WI38 (cell line): ENCODE measurements around the gene PIF1.

Source experiments
- H3K4me3 ChIP-seq: 2 replicates; pipeline ENCODE4 v1.5.1; 2011; ENCODE audit warnings: low read depth, mild to moderate bottlenecking, control low read depth, low read length
- TF ChIP-seq, protein P1 (sequence below): IDR thresholded peaks from 2 replicates; pipeline ENCODE4 v1.5.1; 2012; ENCODE audit warnings: low read depth, mild to moderate bottlenecking, control low read depth, low read length

The PIF1 gene

DNA sequence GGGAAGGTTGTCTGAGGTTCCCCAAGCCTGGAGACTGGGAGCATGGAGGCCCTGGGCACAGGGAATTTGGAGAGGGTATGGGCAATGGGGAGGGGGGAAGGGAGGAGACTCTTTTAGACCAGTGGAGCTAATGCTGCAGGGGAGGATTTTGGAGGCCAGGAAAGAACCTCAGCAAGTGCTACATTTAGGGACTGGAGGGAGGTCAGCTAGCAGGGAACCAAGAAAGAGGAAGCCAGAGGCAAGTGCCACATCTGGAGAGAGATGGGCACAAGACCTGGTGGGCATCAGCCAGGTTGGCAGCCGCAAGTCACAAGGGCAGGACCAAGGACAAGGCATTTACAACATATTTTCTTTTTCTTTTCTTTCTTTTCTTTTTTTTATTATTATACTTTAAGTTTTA lies 37.0 kb upstream of the PIF1 start:
- TF ChIP-seq, protein P1, sequence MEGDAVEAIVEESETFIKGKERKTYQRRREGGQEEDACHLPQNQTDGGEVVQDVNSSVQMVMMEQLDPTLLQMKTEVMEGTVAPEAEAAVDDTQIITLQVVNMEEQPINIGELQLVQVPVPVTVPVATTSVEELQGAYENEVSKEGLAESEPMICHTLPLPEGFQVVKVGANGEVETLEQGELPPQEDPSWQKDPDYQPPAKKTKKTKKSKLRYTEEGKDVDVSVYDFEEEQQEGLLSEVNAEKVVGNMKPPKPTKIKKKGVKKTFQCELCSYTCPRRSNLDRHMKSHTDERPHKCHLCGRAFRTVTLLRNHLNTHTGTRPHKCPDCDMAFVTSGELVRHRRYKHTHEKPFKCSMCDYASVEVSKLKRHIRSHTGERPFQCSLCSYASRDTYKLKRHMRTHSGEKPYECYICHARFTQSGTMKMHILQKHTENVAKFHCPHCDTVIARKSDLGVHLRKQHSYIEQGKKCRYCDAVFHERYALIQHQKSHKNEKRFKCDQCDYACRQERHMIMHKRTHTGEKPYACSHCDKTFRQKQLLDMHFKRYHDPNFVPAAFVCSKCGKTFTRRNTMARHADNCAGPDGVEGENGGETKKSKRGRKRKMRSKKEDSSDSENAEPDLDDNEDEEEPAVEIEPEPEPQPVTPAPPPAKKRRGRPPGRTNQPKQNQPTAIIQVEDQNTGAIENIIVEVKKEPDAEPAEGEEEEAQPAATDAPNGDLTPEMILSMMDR, result no peak

DNA sequence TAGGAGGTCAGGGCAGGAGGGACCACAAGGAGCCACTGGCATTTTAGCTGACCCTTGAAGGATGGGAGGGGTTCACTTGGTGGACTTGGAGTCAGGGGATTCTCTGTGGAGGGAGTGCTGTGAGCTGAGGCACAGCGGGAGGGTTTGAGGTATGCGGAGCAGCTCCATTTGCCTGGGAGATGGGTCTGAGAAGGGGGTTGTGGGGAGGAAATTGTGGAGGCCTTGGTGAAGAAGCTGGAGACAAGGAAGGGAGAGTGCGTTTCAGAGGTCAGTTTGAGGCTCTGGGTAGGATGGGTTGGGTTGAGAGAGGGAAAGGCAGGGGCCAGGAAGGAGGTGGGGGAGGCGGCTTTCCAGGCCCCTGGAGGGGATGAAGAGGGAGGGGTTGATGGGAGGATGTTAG lies 36.5 kb upstream of the PIF1 start:
- TF ChIP-seq, protein P1, result no peak

More for the DNA sequence above, 37.0 kb upstream of the PIF1 start:
- no peak overlapping the region for H3K4me3 ChIP-seq

DNA sequence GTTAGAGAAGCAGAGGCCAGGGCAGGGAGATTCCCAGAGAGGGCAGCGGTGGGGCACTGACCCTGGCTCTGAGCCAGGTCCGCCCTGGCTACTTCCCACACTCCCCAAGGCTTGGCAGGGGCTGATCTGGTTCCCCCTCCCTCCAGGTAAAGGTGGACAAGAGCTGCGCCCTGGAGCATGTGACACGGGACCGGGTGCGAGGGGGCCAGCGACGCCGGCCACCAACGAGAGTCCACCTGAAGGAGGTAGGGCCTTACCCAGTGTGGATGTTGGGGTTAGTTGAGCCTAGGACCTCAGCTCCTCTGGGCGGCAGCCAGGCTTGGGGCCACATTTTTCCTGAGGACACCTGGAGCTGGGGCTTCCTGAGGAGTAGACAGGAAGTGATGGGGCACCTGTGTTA lies 35.9 kb upstream of the PIF1 start:
- no peak overlapping the region for H3K4me3 ChIP-seq
- TF ChIP-seq, protein P1, result no peak

More for the DNA sequence above, 36.5 kb upstream of the PIF1 start:
- no peak overlapping the region for H3K4me3 ChIP-seq

DNA sequence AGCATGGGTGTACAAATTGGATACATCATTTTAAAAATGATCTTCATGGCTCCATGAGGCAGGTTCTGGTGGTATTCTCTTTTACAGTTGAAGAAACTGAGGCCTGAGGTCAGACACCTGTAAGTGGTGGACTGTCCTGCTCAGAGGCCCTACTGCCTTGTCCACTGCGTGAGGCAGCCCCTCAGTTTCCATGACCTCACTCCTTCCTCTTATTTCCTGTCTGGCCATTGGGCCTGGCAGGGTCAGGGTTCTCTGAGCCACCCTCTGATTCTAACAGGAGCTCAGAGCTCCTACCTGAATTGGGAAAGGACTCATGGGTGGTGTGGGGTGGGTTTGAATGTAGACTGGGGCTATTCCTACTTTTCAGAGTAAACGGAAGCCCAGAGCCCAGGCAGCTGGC lies 33.8 kb upstream of the PIF1 start:
- H3K4me3 ChIP-seq, result no peak overlapping the region
- TF ChIP-seq, protein P1, result no peak

DNA sequence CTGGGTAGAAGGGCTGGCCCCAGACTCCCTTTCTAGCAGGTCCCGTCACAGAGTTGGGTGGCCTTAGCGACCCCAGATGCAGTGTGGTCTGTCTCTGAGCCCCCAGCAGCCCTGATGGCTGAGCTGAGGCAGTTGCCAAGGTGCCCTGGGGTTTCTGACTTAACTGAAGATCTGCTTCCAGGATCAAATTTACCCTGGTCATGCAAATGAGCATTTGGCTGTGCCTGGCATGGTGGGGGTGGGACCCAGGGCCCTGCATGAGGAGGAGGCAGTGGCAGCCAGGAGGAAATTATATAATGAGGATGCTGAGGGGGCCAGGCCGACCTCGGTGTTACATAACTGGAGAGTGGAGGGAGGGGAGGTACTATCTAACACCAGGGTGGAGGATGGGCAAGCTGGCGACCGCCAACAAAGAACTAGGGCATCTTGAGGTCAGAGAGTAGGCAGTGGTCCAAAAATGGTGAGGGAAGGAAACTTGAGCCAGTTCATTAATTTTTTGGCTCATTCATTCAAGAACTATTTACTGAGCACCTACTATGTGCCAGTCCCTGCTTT lies 32.7 kb upstream of the PIF1 start:
- TF ChIP-seq, protein P1, result no peak
- no peak overlapping the region for H3K4me3 ChIP-seq

DNA sequence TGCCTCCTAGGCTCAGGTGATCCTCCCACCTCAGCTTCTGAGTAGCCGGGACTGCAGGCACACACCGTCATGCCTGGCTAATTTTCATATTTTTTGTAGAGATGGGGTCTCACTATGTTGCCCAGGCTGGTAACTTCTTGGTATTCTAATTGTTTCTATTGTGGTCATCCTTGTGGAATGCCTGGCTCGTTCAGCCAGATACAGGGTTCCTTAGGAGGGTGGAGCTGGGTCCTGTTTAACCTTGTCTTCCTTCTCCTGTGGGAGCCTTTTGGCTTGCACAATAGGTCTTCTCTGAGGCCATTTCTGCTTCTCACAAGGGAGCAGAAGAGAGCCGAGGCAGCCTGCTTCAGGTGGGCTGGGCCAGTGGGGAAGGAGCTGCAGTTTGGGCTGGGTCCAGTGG lies 32.0 kb upstream of the PIF1 start:
- TF ChIP-seq, protein P1, result no peak
- no peak overlapping the region for H3K4me3 ChIP-seq

DNA sequence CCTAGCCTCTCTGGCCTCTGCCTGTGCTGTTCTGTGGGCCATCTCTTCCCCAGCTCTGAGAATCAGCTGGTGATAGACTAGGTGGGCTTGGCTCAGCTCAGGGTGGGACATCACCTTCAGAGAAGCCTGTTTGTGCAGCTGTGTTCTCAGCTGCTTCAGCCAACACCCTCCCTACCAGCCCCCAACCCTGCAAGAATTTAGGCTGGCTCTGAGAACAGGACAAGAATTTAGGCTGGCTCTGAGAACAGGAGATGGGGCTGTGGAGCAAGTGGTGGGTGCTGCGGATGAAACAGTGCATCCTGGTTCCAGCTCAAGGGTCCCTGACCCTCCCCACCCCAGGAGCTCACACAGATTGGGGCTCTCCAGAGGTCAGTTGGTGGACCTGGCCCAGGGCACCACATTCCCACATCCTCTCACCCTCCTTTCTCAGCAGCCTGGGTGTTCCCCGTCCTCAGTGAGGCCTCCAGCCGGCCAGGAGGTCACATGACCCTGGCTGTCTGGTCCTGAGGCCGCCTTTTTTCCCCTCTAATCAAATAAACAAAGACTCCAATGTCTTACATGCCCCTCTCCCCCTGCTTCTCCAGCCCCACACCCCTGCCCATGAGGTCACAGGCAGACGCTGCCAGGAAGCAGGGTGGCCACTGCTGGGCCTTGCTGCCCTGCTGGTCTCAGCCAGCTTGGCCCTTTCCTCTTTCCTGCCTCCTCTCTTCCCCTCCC lies 31.1 kb upstream of the PIF1 start:
- TF ChIP-seq, protein P1, result peak; percentile 24; the same call in 1 of the 2 replicates
- H3K4me3 ChIP-seq, result 0 out of 2 replicates have a peak overlapping the region, but pooled peaks have one; percentile 10
